IMR-90 (cell line): Measurements from ENCODE around the gene LHX1.

Source experiments
- BHLHE40 ChIP-seq: fragments of 150-350 bp; IDR thresholded peaks from 2 replicates; pipeline ENCODE4 v1.6.1; 2016; ENCODE audit warnings: mild to moderate bottlenecking, low read depth, low read length
- CEBPB ChIP-seq: IDR thresholded peaks from 2 replicates; pipeline ENCODE4 v1.6.1; 2012; ENCODE audit warnings: low read depth, low read length, improper control_type of control experiment
- MAZ ChIP-seq: IDR thresholded peaks from 2 replicates; pipeline ENCODE4 v1.6.1; 2012; ENCODE audit warnings: low read depth, mild to moderate bottlenecking, low read length, improper control_type of control experiment, moderate library complexity, borderline replicate concordance
- NFE2L2 ChIP-seq: fragments of 150-350 bp; IDR thresholded peaks from 2 replicates; pipeline ENCODE4 v1.6.1; 2016; ENCODE audit warnings: low read depth, mild to moderate bottlenecking, low read length
- POLR2A ChIP-seq: IDR thresholded peaks from 2 replicates; pipeline ENCODE4 v1.6.1; 2012; ENCODE audit warnings: mild to moderate bottlenecking, low read depth, low read length
- RAD21 ChIP-seq: IDR thresholded peaks from 2 replicates; pipeline ENCODE4 v1.6.1; 2012; ENCODE audit warnings: low read length, improper control_type of control experiment
- TF ChIP-seq, protein P1 (sequence below): conservative IDR thresholded peaks from 2 replicates; pipeline ENCODE4 v1.5.1; 2012; ENCODE audit warnings: mild to moderate bottlenecking, low read depth, low read length, improper control_type of control experiment

DNA sequence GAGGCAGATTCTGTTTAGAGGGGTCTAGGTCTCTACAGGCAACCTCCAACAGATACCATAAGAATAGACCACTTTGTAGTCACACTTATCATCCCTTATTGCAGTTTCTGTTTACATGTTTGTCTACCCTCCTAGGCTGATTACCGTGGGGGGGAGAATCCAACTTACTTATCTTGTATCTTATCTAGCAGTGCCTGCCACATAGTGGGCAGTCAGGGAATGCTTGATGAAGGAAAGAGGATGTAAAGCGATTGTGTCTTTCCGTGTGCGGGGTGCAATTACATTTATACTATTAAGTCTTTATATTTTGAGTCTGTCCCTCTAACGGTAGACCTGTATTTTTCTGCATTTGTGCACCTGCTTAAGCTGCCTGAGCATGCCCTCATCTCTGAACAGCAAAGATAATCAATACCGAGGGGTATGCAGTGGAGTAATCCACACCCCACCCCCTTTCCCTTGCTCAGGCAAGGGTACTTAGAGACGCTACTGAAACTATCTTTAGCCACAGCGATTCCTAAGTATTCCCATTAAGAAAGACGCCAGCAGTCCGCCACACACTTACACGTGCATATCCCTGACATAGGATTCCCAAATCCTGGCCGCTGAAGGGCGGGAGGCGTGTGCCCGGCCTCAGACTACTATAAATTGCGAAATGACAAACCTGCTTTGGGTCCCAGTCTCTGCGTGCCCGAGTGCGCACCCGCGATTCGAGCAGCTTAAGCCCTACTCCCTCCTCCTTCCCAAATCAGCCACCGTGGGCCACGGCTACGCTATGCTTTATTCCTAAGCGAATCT is 10.8 kb downstream of the LHX1 start:
- TF ChIP-seq POLR2A, result no peak
- TF ChIP-seq, protein P1, sequence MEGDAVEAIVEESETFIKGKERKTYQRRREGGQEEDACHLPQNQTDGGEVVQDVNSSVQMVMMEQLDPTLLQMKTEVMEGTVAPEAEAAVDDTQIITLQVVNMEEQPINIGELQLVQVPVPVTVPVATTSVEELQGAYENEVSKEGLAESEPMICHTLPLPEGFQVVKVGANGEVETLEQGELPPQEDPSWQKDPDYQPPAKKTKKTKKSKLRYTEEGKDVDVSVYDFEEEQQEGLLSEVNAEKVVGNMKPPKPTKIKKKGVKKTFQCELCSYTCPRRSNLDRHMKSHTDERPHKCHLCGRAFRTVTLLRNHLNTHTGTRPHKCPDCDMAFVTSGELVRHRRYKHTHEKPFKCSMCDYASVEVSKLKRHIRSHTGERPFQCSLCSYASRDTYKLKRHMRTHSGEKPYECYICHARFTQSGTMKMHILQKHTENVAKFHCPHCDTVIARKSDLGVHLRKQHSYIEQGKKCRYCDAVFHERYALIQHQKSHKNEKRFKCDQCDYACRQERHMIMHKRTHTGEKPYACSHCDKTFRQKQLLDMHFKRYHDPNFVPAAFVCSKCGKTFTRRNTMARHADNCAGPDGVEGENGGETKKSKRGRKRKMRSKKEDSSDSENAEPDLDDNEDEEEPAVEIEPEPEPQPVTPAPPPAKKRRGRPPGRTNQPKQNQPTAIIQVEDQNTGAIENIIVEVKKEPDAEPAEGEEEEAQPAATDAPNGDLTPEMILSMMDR, result no peak
- no peak for TF ChIP-seq BHLHE40
- no peak for TF ChIP-seq NFE2L2
- no peak for TF ChIP-seq RAD21
- peak; percentile 64 for TF ChIP-seq CEBPB
- TF ChIP-seq MAZ, result no peak
